Neural cell (in vitro differentiated cells): ENCODE results near the gene GATB. TPM values are rescaled to one million over a fixed set of nuclear protein-coding genes. Genes with fewer than 3 reads are reported as not detected.

Experiments used
- H2AFZ ChIP-seq: fragments of 200-600, 300-800 bp; sonication (generic), shearing (Covaris generic); 2 replicates; pipeline ENCODE4 v1.6.0; 2014; ENCODE audit warnings: low read depth, mild to moderate bottlenecking, antibody characterized with exemption, low read length, moderate library complexity
- H3F3A ChIP-seq: fragments of 200-600 bp; shearing (Covaris generic); 2 replicates; pipeline ENCODE4 v1.6.1; 2016; ENCODE audit warnings: mild to moderate bottlenecking, moderate library complexity, mixed read lengths, antibody characterized with exemption, low read length; ENCODE audit not compliant: insufficient read depth, poor library complexity, severe bottlenecking
- H3K27ac ChIP-seq: fragments of 200-600, 300-800 bp; sonication (generic), shearing (Covaris generic); 2 replicates; pipeline ENCODE4 v1.5.1; 2014; ENCODE audit warnings: mild to moderate bottlenecking, low read length, moderate library complexity
- H3K27me3 ChIP-seq: fragments of 300-800, 200-600 bp; sonication (generic), shearing (Covaris generic); 2 replicates; pipeline ENCODE4 v1.6.0; 2014; ENCODE audit warnings: mild to moderate bottlenecking, low read depth, low read length, moderate library complexity; ENCODE audit not compliant: insufficient read depth
- H3K36me3 ChIP-seq: fragments of 300-800, 200-600 bp; sonication (generic), shearing (Covaris generic); 2 replicates; pipeline ENCODE4 v1.5.1; 2014; ENCODE audit warnings: mild to moderate bottlenecking, antibody characterized with exemption, low read length, moderate library complexity; ENCODE audit not compliant: insufficient read depth
- H3K4me2 ChIP-seq: fragments of 300-800, 200-600 bp; sonication (generic), shearing (Covaris generic); 2 replicates; pipeline ENCODE4 v1.6.0; 2014; ENCODE audit warnings: mild to moderate bottlenecking, low read length
- H3K4me3 ChIP-seq: fragments of 300-800, 200-600 bp; sonication (generic), shearing (Covaris generic); 2 replicates; pipeline ENCODE4 v1.5.1; 2014; ENCODE audit warnings: mild to moderate bottlenecking, low read length, moderate library complexity
- H3K79me2 ChIP-seq: fragments of 200-600 bp; shearing (Covaris generic); replicated peaks from 2 replicates; pipeline ENCODE4 v1.6.0; 2014; ENCODE audit warnings: mild to moderate bottlenecking, low read length, moderate library complexity; ENCODE audit not compliant: insufficient read depth
- H3K9ac ChIP-seq: fragments of 300-800, 200-600 bp; sonication (generic), shearing (Covaris generic); 2 replicates; pipeline ENCODE4 v1.6.1; 2016; ENCODE audit warnings: mild to moderate bottlenecking, low read length, mixed read lengths
- H3K9me2 ChIP-seq: fragments of 200-600 bp; shearing (Covaris generic); 2 replicates; pipeline ENCODE4 v1.6.1; 2016; ENCODE audit warnings: mild to moderate bottlenecking, low read length, mixed read lengths; ENCODE audit not compliant: insufficient read depth
- H3K9me3 ChIP-seq: fragments of 200-600, 300-800 bp; sonication (generic), shearing (Covaris generic); 2 replicates; pipeline ENCODE4 v1.6.1; 2016; ENCODE audit warnings: mild to moderate bottlenecking, mixed run types, low read length, moderate library complexity, mixed read lengths
- H4K20me1 ChIP-seq: fragments of 200-600 bp; shearing (Covaris generic); 2 replicates; pipeline ENCODE4 v1.6.1; 2016; ENCODE audit warnings: mild to moderate bottlenecking, mixed run types; ENCODE audit not compliant: insufficient read depth
- CTCF ChIP-seq: fragments of 450-650 bp; IDR thresholded peaks from 2 replicates; pipeline ENCODE4 v1.5.1; 2014; ENCODE audit warnings: antibody characterized with exemption, mild to moderate bottlenecking, moderate library complexity; ENCODE audit not compliant: poor library complexity, severe bottlenecking
- EP300 ChIP-seq: fragments of 450-650 bp; conservative IDR thresholded peaks from 2 replicates; pipeline ENCODE4 v1.6.1; 2014; ENCODE audit warnings: antibody characterized with exemption, mild to moderate bottlenecking, moderate library complexity; ENCODE audit not compliant: poor library complexity, severe bottlenecking
- EZH2 ChIP-seq: fragments of 200-600, 300-800 bp; shearing (Covaris generic), sonication (generic); IDR thresholded peaks from 2 replicates; pipeline ENCODE4 v1.6.1; 2014; ENCODE audit warnings: antibody characterized with exemption, low read length, borderline replicate concordance, mild to moderate bottlenecking; ENCODE audit not compliant: insufficient read depth, poor library complexity, severe bottlenecking
- MXI1 ChIP-seq: fragments of 450-650 bp; conservative IDR thresholded peaks from 2 replicates; pipeline ENCODE4 v1.6.1; 2014; ENCODE audit warnings: antibody characterized with exemption, mild to moderate bottlenecking; ENCODE audit not compliant: poor library complexity, severe bottlenecking
- POLR2AphosphoS5 ChIP-seq: IDR thresholded peaks from 2 replicates; pipeline ENCODE4 v1.6.1; 2012
- RAD21 ChIP-seq: fragments of 450-650 bp; conservative IDR thresholded peaks from 2 replicates; pipeline ENCODE4 v1.6.1; 2014; ENCODE audit warnings: antibody characterized with exemption, mild to moderate bottlenecking, moderate library complexity
- REST ChIP-seq: IDR thresholded peaks from 2 replicates; pipeline ENCODE4 v1.6.1; 2012; ENCODE audit warnings: borderline replicate concordance
- SMC3 ChIP-seq: fragments of 450-650 bp; conservative IDR thresholded peaks from 2 replicates; pipeline ENCODE4 v1.6.1; 2014; ENCODE audit warnings: antibody characterized with exemption, mild to moderate bottlenecking, moderate library complexity; ENCODE audit not compliant: poor library complexity
- TAF1 ChIP-seq: IDR thresholded peaks from 2 replicates; pipeline ENCODE4 v1.6.1; 2012; ENCODE audit warnings: low read depth
- polyA plus RNA-seq: library from polyadenylated mRNA; depleted of rRNA; stranded (reverse); fragments of >200 nt; gene quantifications from 2 replicates; pipeline ENCODE4 v1.2.3, GENCODE V29; 2014

The GATB gene
- polyA plus RNA-seq, 1 donor from 2014 or later = 15.3 TPM

- TF ChIP-seq REST (no peak), SMC3 (no peak), POLR2AphosphoS5 (no peak), RAD21 (no peak), EZH2 (no peak), MXI1 (no peak), TAF1 (no peak), CTCF (no peak)
- Histone ChIP-seq H3F3A (no peaks in the 10 kb centered on the region), H3K79me2 (no peaks in the 10 kb centered on the region), H3K27me3 (no peaks in the 10 kb centered on the region), H3K27ac (no peak overlapping the region), H2AFZ (no peak overlapping the region), H3K36me3 (no peaks in the 10 kb centered on the region), H3K9me3 (no peaks in the 10 kb centered on the region), H3K9ac (no peak overlapping the region), H3K4me2 (no peak overlapping the region), H3K9me2 (no peaks in the 10 kb centered on the region), H3K4me3 (no peak overlapping the region), H4K20me1 (no peaks in the 10 kb centered on the region)
These were observed 132.7 kb downstream of the GATB start for GRCh38 chr4:151628001-151628608.

DNA sequence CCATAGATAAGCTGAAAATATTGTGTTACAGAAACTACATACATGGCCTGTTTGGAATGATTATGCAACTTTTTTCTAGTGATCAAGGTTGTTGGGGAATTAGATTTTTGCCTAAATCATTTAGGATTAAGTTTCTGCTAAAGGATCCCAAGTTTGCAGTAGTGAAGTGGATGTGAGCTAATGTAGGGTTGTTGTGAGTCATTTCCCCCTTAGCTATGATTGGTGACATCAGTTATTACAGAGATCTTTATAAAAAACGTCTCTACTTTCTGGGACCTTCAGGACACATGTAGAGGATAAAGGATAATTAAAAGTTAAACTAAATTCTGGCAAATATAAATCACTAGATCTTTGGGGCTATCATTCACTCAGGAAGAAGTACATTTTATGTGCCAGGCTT, 133.3 kb downstream of the GATB start:
- H4K20me1 ChIP-seq = no peaks in the 10 kb centered on the region
- H3K9me2 ChIP-seq = no peaks in the 10 kb centered on the region
- H2AFZ ChIP-seq = no peak overlapping the region
- no peaks in the 10 kb centered on the region for H3K27me3 ChIP-seq
- H3K9me3 ChIP-seq = no peaks in the 10 kb centered on the region
- H3K4me2 ChIP-seq = no peak overlapping the region
- no peaks in the 10 kb centered on the region for H3F3A ChIP-seq
- H3K9ac ChIP-seq = no peak overlapping the region
- TF ChIP-seq EP300 = no peak
- TF ChIP-seq SMC3 = no peak
- TF ChIP-seq CTCF = no peak
- TF ChIP-seq RAD21 = no peak
- no peak for TF ChIP-seq EZH2
- TF ChIP-seq POLR2AphosphoS5 = no peak
- TF ChIP-seq MXI1 = no peak
- no peak for TF ChIP-seq REST
- TF ChIP-seq TAF1 = no peak
- no peak overlapping the region for H3K27ac ChIP-seq
- no peaks in the 10 kb centered on the region for H3K79me2 ChIP-seq
- no peak overlapping the region for H3K4me3 ChIP-seq
- no peaks in the 10 kb centered on the region for H3K36me3 ChIP-seq
